Measurements from ENCODE around the gene INSYN2A. TPM values are rescaled to one million over a fixed set of nuclear protein-coding genes. Genes with fewer than 3 reads are reported as not detected.

The INSYN2A gene
- polyA plus RNA-seq, 2 of the 4 experiments (the other 2 are of a cell fraction) = 0.25 to 0.54 TPM

- FAIRE-seq = no peak
- H3K9me3 ChIP-seq = no peaks in the 10 kb centered on the region
- DNase-seq (ENCODE audit: low read depth in 1 of 2, low spot score in 1 of 2) = no peak
- TF ChIP-seq JUNB (IDR thresholded peaks at IDR 0.05) (no peak), RAD21 (conservative IDR thresholded peaks at IDR 0.05 in 1 of 2, IDR thresholded peaks at IDR 0.05 in 1 of 2) (no peak), CBX2 (IDR thresholded peaks at IDR 0.05; ENCODE audit: borderline replicate concordance, low read depth) (no peak), HDAC2 (IDR thresholded peaks at IDR 0.05) (no peak), BCL3 (IDR thresholded peaks at IDR 0.05) (no peak), ELK1 (IDR thresholded peaks at IDR 0.05; ENCODE audit: low read depth, low read length) (no peak), FOXS1 (CRISPR knock-in tag; IDR thresholded peaks at IDR 0.05) (no peak), CEBPB (IDR thresholded peaks at IDR 0.05) (no peak), EHMT2 (IDR thresholded peaks at IDR 0.05; ENCODE audit: low read depth) (no peak), ZC3H11A (IDR thresholded peaks at IDR 0.05) (no peak), EHF (CRISPR knock-in tag; IDR thresholded peaks at IDR 0.05) (no peak), HMGXB4 (CRISPR knock-in tag; IDR thresholded peaks at IDR 0.05; ENCODE audit: borderline replicate concordance) (no peak), TP53 (CRISPR knock-in tag; IDR thresholded peaks at IDR 0.05) (no peak), CBX8 (IDR thresholded peaks at IDR 0.05) (no peak), JUN (IDR thresholded peaks at IDR 0.05) (no peak), NR3C1 (IDR thresholded peaks at IDR 0.05) (no peak), NFE2L2 (conservative IDR thresholded peaks at IDR 0.05; ENCODE audit: low read length) (no peak), CTCF (IDR thresholded peaks at IDR 0.05) (no peak), SREBF2 (IDR thresholded peaks at IDR 0.05) (no peak), NPAS2 (CRISPR knock-in tag; IDR thresholded peaks at IDR 0.05; ENCODE audit: borderline replicate concordance) (no peak)
- no peak for ATAC-seq
- CTCF ChIA-PET = interaction anchor here (0.7 kb wide), 1 partner anchor 331 kb away, joined by 4 read pairs; no protein-coding TSS in a partner anchor
- no peak overlapping the region for H3K27ac ChIP-seq
- H3K4me3 ChIP-seq = no peak overlapping the region
- POLR2A ChIA-PET = no interaction called here
- no peaks in the 10 kb centered on the region for H3K4me1 ChIP-seq
- WGBS (ENCODE audit: missing lambda C conversion rate) = 80% methylated on average over 7 of the region's 7 CpGs
- no peak overlapping the region for H3K4me2 ChIP-seq
Measured at GRCh38 chr10:127186813-127187212, 9.6 kb downstream of the INSYN2A start.

- Histone ChIP-seq H3K9me3 (no peaks in the 10 kb centered on the region), H3K4me3 (no peak overlapping the region), H3K4me1 (no peaks in the 10 kb centered on the region), H3K27ac (no peak overlapping the region), H3K4me2 (no peak overlapping the region)
- no peak for DNase-seq (ENCODE audit: low read depth in 1 of 2, low spot score in 1 of 2)
- ChIA-PET CTCF (no interaction called here), POLR2A (no interaction called here)
- 96% methylated on average over 2 of the region's 2 CpGs for WGBS (ENCODE audit: missing lambda C conversion rate)
- FAIRE-seq = no peak
- no peak for ATAC-seq
- TF ChIP-seq RARB (CRISPR knock-in tag; IDR thresholded peaks at IDR 0.05) = no peak
- no peak for TF ChIP-seq EP300 (IDR thresholded peaks at IDR 0.05)
- TF ChIP-seq HMGXB4 (CRISPR knock-in tag; IDR thresholded peaks at IDR 0.05; ENCODE audit: borderline replicate concordance) = no peak
- no peak for TF ChIP-seq RNF2 (IDR thresholded peaks at IDR 0.05; ENCODE audit: borderline replicate concordance, low read depth)
- TF ChIP-seq GATA3 (IDR thresholded peaks at IDR 0.05; ENCODE audit: borderline replicate concordance) = no peak
- TF ChIP-seq HEYL (CRISPR knock-in tag; IDR thresholded peaks at IDR 0.05) = no peak
- no peak for TF ChIP-seq EHF (CRISPR knock-in tag; IDR thresholded peaks at IDR 0.05)
Measured at GRCh38 chr10:127184582-127184981, 11.8 kb downstream of the INSYN2A start.

All from A549 (cell line).